H9 (cell line): ENCODE measurements around the gene DAPK2. TPM values are rescaled to one million over a fixed set of nuclear protein-coding genes. Genes with fewer than 3 reads are reported as not detected.

ENCODE experiments used
- DNase-seq: peaks from one replicate; pipeline ENCODE4 v3.0.0-alpha.2; 2017
- H2AFZ ChIP-seq: one replicate; pipeline ENCODE4 v1.6.1; 2013; ENCODE audit warnings: mild to moderate bottlenecking, low read length, control low read depth, moderate library complexity
- H2AK5ac ChIP-seq: 2 replicates; pipeline ENCODE4 v1.6.1; 2013; ENCODE audit warnings: low read length, control low read depth, mixed read lengths; ENCODE audit not compliant: insufficient read length
- H2BK120ac ChIP-seq: one replicate; pipeline ENCODE4 v1.6.1; 2013; ENCODE audit warnings: low read depth, mild to moderate bottlenecking, low read length, control low read depth, inconsistent platforms; ENCODE audit not compliant: poor library complexity, severe bottlenecking
- H2BK12ac ChIP-seq: 2 replicates; pipeline ENCODE4 v1.6.1; 2013; ENCODE audit warnings: low read length, control low read depth, mixed read lengths, low read depth; ENCODE audit not compliant: insufficient read length
- H2BK15ac ChIP-seq: 2 replicates; pipeline ENCODE4 v1.6.1; 2013; ENCODE audit warnings: low read depth, low read length, control low read depth
- H2BK20ac ChIP-seq: one replicate; pipeline ENCODE4 v1.6.1; 2013; ENCODE audit warnings: low read depth, mild to moderate bottlenecking, low read length, control low read depth, inconsistent platforms; ENCODE audit not compliant: poor library complexity, severe bottlenecking
- H2BK5ac ChIP-seq: 2 replicates; pipeline ENCODE4 v1.6.1; 2013; ENCODE audit warnings: low read length, control low read depth, mixed read lengths; ENCODE audit not compliant: insufficient read length
- H3K14ac ChIP-seq: 2 replicates; pipeline ENCODE4 v1.6.1; 2013; ENCODE audit warnings: low read length, control low read depth; ENCODE audit not compliant: insufficient read depth
- H3K18ac ChIP-seq: 2 replicates; pipeline ENCODE4 v1.6.1; 2013; ENCODE audit warnings: low read depth, mild to moderate bottlenecking, mixed read lengths, low read length, control low read depth; ENCODE audit not compliant: insufficient read length
- H3K23ac ChIP-seq: 2 replicates; pipeline ENCODE4 v1.6.1; 2013; ENCODE audit warnings: low read length, control low read depth, mixed read lengths, low read depth; ENCODE audit not compliant: insufficient read length
- H3K23me2 ChIP-seq: 2 replicates; pipeline ENCODE4 v1.6.1; 2013; ENCODE audit warnings: low read depth, mild to moderate bottlenecking, mixed read lengths, low read length, control low read depth; ENCODE audit not compliant: insufficient read length, poor library complexity, severe bottlenecking
- H3K27ac ChIP-seq: 2 replicates; pipeline ENCODE4 v1.5.1; 2013; ENCODE audit warnings: low read length, control low read depth, mixed read lengths, low read depth; ENCODE audit not compliant: insufficient read length
- H3K27me3 ChIP-seq: 2 replicates; pipeline ENCODE4 v1.6.1; 2013; ENCODE audit warnings: low read length, control low read depth, inconsistent platforms; ENCODE audit not compliant: insufficient read depth
- H3K4ac ChIP-seq: 2 replicates; pipeline ENCODE4 v1.6.1; 2013; ENCODE audit warnings: low read depth, mild to moderate bottlenecking, control low read depth, inconsistent platforms, low read length, moderate library complexity
- H3K4me1 ChIP-seq: 2 replicates; pipeline ENCODE4 v1.6.1; 2013; ENCODE audit warnings: low read length, control low read depth, inconsistent platforms; ENCODE audit not compliant: insufficient read depth
- H3K4me2 ChIP-seq: 2 replicates; pipeline ENCODE4 v1.6.1; 2013; ENCODE audit warnings: low read length, control low read depth, mixed read lengths; ENCODE audit not compliant: insufficient read length, insufficient read depth
- H3K56ac ChIP-seq: 2 replicates; pipeline ENCODE4 v1.6.1; 2013; ENCODE audit warnings: low read depth, mild to moderate bottlenecking, mixed read lengths, low read length, control low read depth; ENCODE audit not compliant: insufficient read length
- H3K79me1 ChIP-seq: 2 replicates; pipeline ENCODE4 v1.6.1; 2013; ENCODE audit warnings: low read depth, mild to moderate bottlenecking, moderate library complexity, low read length, control low read depth, inconsistent platforms; ENCODE audit not compliant: insufficient read depth, poor library complexity, severe bottlenecking
- H3K79me2 ChIP-seq: 2 replicates; pipeline ENCODE4 v1.6.1; 2013; ENCODE audit warnings: low read length, control low read depth, inconsistent platforms; ENCODE audit not compliant: insufficient read depth
- H3K9ac ChIP-seq: 2 replicates; pipeline ENCODE4 v1.6.1; 2013; ENCODE audit warnings: low read length, control low read depth, mixed read lengths; ENCODE audit not compliant: insufficient read length; ENCODE audit errors: extremely low read depth
- H3K9me3 ChIP-seq: one replicate; pipeline ENCODE4 v1.6.1; 2013; ENCODE audit warnings: low read depth, low read length, inconsistent platforms; ENCODE audit not compliant: control insufficient read depth
- H3T11ph ChIP-seq: one replicate; pipeline ENCODE4 v1.6.1; 2013; ENCODE audit warnings: mild to moderate bottlenecking, low read length, control low read depth, inconsistent platforms
- H4K20me1 ChIP-seq: one replicate; pipeline ENCODE4 v1.6.1; 2013; ENCODE audit not compliant: control insufficient read depth, insufficient read length, insufficient read depth
- H4K5ac ChIP-seq: 2 replicates; pipeline ENCODE4 v1.6.1; 2013; ENCODE audit warnings: low read depth, mild to moderate bottlenecking, mixed read lengths, low read length, control low read depth; ENCODE audit not compliant: insufficient read length
- H4K8ac ChIP-seq: replicated peaks from 2 replicates; pipeline ENCODE4 v1.6.1; 2013; ENCODE audit warnings: low read length, control low read depth, mixed read lengths, low read depth; ENCODE audit not compliant: insufficient read length
- H4K91ac ChIP-seq: 2 replicates; pipeline ENCODE4 v1.6.1; 2013; ENCODE audit warnings: low read depth, mild to moderate bottlenecking, moderate library complexity, mixed read lengths, low read length, control low read depth; ENCODE audit not compliant: insufficient read length
- H3K27ac Mint-ChIP-seq, 3 experiments: 2 replicates in 2 of 3; 3 replicates in 1 of 3; pipeline ENCODE4 v1.8.0; 2020 to 2021; ENCODE audit warnings: mixed read lengths in 3 of 3, mild to moderate bottlenecking in 1 of 3, moderate library complexity in 1 of 3
- H3K27me3 Mint-ChIP-seq: 2 replicates; pipeline ENCODE4 v1.8.0; 2021; ENCODE audit warnings: low read depth, mild to moderate bottlenecking, moderate library complexity, mixed read lengths
- H3K36me3 Mint-ChIP-seq, 3 experiments: 2 replicates in 2 of 3; 3 replicates in 1 of 3; pipeline ENCODE4 v1.8.0; 2020 to 2021; ENCODE audit warnings: low read depth in 3 of 3, mixed read lengths in 3 of 3; ENCODE audit not compliant: insufficient read depth in 1 of 3
- H3K4me1 Mint-ChIP-seq, 2 experiments: 2 replicates each; pipeline ENCODE4 v1.8.0; 2020; ENCODE audit warnings: mixed read lengths in 2 of 2
- H3K4me3 Mint-ChIP-seq, 2 experiments: 2 replicates in 1 of 2; 3 replicates in 1 of 2; pipeline ENCODE4 v1.8.0; 2020 to 2021; ENCODE audit warnings: mild to moderate bottlenecking in 2 of 2, mixed read lengths in 2 of 2, moderate library complexity in 1 of 2
- H3K9me3 Mint-ChIP-seq, 2 experiments: 2 replicates in 1 of 2; 3 replicates in 1 of 2; pipeline ENCODE4 v1.8.0; 2020; ENCODE audit warnings: mild to moderate bottlenecking in 2 of 2, mixed read lengths in 2 of 2, moderate library complexity in 1 of 2
- WGBS: extraction: QIAGEN DNeasy Blood & Tissue Kit; methylation state at CpG from one replicate; pipeline ENCODE4 v1.1.7; 2013; ENCODE audit warnings: missing lambda C conversion rate, low lambda C conversion rate, mixed read lengths; ENCODE audit not compliant: insufficient read length; ENCODE audit errors: extremely low coverage; 5-methylcytosine and 5-hydroxymethylcytosine counted together
- total RNA-seq: library from RNA; stranded (reverse); gene quantifications from 2 replicates; pipeline ENCODE4 v1.2.1, GENCODE V29; 2021
- TF ChIP-seq, protein P1 (sequence below): fragments of 200-600 bp; sonication (generic); conservative IDR thresholded peaks from 3 replicates; pipeline ENCODE4 v1.8.0; 2021; ENCODE audit warnings: antibody characterized with exemption, mild to moderate bottlenecking

Gene DAPK2
- total RNA-seq, 1 experiment from 2014 or later = 3.5 TPM

DNA sequence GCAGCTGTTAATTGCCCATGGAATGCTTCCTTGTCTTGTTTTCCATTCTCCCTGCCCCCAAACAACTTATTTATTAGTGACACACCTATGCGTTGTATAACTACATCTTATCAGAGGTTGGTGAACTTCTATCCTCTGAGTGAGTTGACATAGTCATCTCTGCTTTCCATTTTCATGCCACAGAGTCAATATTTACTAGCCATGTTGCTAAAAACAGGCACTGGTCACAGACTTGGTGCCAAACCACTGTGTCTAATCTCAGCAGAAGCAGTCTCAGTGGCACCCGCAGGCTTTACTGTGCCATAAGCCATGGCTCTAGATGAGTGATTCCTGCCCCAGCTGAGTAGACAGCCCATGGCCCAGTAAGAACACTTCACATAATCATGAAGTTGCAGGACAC, 26.5 kb downstream of the DAPK2 start:
- H3K23me2 ChIP-seq = no peaks in the 10 kb centered on the region
- H3K23ac ChIP-seq = no peak overlapping the region
- H3K56ac ChIP-seq = no peak overlapping the region
- H3K27me3 ChIP-seq = no peaks in the 10 kb centered on the region
- no CpG with 5 or more reads among the region's 2 CpGs for WGBS
- no peak overlapping the region for H2BK15ac ChIP-seq
- H2BK5ac ChIP-seq = no peak overlapping the region
- Mint-ChIP-seq H3K27ac (no peak overlapping the region), H3K4me3 (no peak overlapping the region), H3K36me3 (no peaks in the 10 kb centered on the region), H3K9me3 (no peaks in the 10 kb centered on the region), H3K4me1 (peaks cover 24 to 25% of the 10 kb centered on the region in 2 experiments), H3K27me3 (no peaks in the 10 kb centered on the region)
- TF ChIP-seq, protein P1, sequence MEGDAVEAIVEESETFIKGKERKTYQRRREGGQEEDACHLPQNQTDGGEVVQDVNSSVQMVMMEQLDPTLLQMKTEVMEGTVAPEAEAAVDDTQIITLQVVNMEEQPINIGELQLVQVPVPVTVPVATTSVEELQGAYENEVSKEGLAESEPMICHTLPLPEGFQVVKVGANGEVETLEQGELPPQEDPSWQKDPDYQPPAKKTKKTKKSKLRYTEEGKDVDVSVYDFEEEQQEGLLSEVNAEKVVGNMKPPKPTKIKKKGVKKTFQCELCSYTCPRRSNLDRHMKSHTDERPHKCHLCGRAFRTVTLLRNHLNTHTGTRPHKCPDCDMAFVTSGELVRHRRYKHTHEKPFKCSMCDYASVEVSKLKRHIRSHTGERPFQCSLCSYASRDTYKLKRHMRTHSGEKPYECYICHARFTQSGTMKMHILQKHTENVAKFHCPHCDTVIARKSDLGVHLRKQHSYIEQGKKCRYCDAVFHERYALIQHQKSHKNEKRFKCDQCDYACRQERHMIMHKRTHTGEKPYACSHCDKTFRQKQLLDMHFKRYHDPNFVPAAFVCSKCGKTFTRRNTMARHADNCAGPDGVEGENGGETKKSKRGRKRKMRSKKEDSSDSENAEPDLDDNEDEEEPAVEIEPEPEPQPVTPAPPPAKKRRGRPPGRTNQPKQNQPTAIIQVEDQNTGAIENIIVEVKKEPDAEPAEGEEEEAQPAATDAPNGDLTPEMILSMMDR = no peak
- no peak overlapping the region for H2BK120ac ChIP-seq
- no peaks in the 10 kb centered on the region for H4K20me1 ChIP-seq
- H3K18ac ChIP-seq = no peak overlapping the region
- H2BK20ac ChIP-seq = no peak overlapping the region
- no peak overlapping the region for H4K91ac ChIP-seq
- no peak overlapping the region for H3T11ph ChIP-seq
- no peak overlapping the region for H4K8ac ChIP-seq
- H3K4me2 ChIP-seq = no peak overlapping the region
- H2AFZ ChIP-seq = no peak overlapping the region
- H3K9ac ChIP-seq = no peak overlapping the region
- no peaks in the 10 kb centered on the region for H3K79me2 ChIP-seq
- H3K79me1 ChIP-seq = no peaks in the 10 kb centered on the region
- no peak overlapping the region for H4K5ac ChIP-seq
- no peak overlapping the region for H2AK5ac ChIP-seq
- no peaks in the 10 kb centered on the region for H3K9me3 ChIP-seq
- no peak overlapping the region for H2BK12ac ChIP-seq
- H3K4ac ChIP-seq = no peak overlapping the region
- no peak overlapping the region for H3K14ac ChIP-seq
- DNase-seq = no peak
- no peaks in the 10 kb centered on the region; the same call in 1 of the 2 replicates for H3K4me1 ChIP-seq
- H3K27ac ChIP-seq = no peak overlapping the region
